ENCODE measurements around the gene EXOC3L1. TPM values are rescaled to one million over a fixed set of nuclear protein-coding genes. Genes with fewer than 3 reads are reported as not detected.
A peak's percentile ranks its signal among the peaks of the same experiment; 100 is the strongest.

EXOC3L1 gene
- total RNA-seq, 4 donors from 2014 or later: 2.3 to 28.8 (median 3.4) TPM

- no peak for TF ChIP-seq CTCF (IDR thresholded peaks at IDR 0.05)
- no peak for ATAC-seq (ENCODE audit: low FRiP score)
- no peak for DNase-seq (ENCODE audit: low spot score)
Measured at GRCh38 chr16:67146523-67147357, 43.2 kb downstream of the EXOC3L1 start.

GRCh38 chr16:67145746-67146145, 44.2 kb downstream of the EXOC3L1 start:
- ATAC-seq (ENCODE audit: low FRiP score): no peak
- no peak for TF ChIP-seq CTCF (IDR thresholded peaks at IDR 0.05)
- no peak for DNase-seq (ENCODE audit: low spot score)

DNA sequence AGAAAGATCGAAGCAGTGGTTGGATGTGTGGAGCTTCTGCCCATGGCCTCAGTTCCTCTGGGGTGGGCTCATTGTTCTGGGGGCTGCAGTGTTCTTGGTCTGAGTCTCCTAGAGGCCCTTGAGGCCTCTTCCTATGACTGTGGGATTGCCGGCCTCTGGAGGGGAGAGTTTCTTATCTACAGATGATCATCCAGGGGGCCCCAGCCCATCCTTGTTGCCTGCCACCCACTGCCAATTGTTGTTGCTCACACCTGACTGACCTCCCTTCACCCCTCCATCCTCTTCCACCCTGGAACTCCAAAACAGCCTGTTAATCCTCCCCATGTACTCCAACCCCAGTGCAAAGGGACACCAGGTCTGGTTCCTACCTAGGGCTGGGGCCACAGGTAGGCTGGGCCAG, 45.0 kb downstream of the EXOC3L1 start:
- ATAC-seq (ENCODE audit: low FRiP score) (no peak), DNase-seq (ENCODE audit: low spot score) (no peak)
- TF ChIP-seq CTCF (IDR thresholded peaks at IDR 0.05): no peak

- DNase-seq (ENCODE audit: low spot score): no peak
- no peak for ATAC-seq (ENCODE audit: low FRiP score)
Measured at GRCh38 chr16:67142342-67142741, 47.6 kb downstream of the EXOC3L1 start.

GRCh38 chr16:67141391-67141790, 48.5 kb downstream of the EXOC3L1 start:
- ATAC-seq (ENCODE audit: low FRiP score): no peak
- no peak for DNase-seq (ENCODE audit: low spot score)
- TF ChIP-seq CTCF (IDR thresholded peaks at IDR 0.05): no peak

More at GRCh38 chr16:67142342-67142741, 47.6 kb downstream of the EXOC3L1 start:
- no peak for TF ChIP-seq CTCF (IDR thresholded peaks at IDR 0.05)

GRCh38 chr16:67137605-67138004, 52.3 kb downstream of the EXOC3L1 start:
- TF ChIP-seq CTCF (IDR thresholded peaks at IDR 0.05): no peak
- ATAC-seq (ENCODE audit: low FRiP score) (no peak), DNase-seq (ENCODE audit: low spot score) (no peak)

Small RNA genes within 50 kb of the gene (small RNA-seq; reads per million reads assigned to genes)
- 27.4 reads per million, percentile 94 among the genes with 10 or more reads in this experiment for gene MIR328

Other genes with a start within 250 kb of the EXOC3L1 start
- gene CES3, start 228.9 kb downstream of the EXOC3L1 start, total RNA-seq: 1 to 10 TPM in 1 of 4 donors, under 1 TPM in 3; 0.31 to 1.6 (median 0.84) TPM
- gene CES4A, start 201.5 kb downstream of the EXOC3L1 start, total RNA-seq: 10 to 100 TPM in 3 of 4 donors, 1 to 10 TPM in 1; 4.4 to 48.1 (median 14.3) TPM
- gene CBFB, start 161.0 kb downstream of the EXOC3L1 start, total RNA-seq: 10 to 100 TPM; 30.3 to 77.6 (median 35.4) TPM
- gene PHAF1, start 80.2 kb downstream of the EXOC3L1 start, total RNA-seq: 10 to 100 TPM; 12.1 to 28.8 (median 16.4) TPM
- gene B3GNT9, start 39.1 kb downstream of the EXOC3L1 start, total RNA-seq: 10 to 100 TPM in 3 of 4 donors, 1 to 10 TPM in 1; 6.8 to 19.2 (median 14.9) TPM
- gene TRADD, start 30.2 kb downstream of the EXOC3L1 start, total RNA-seq: 10 to 100 TPM; 25.3 to 32.5 (median 28.9) TPM
- 10 to 100 TPM; 12.8 to 24.7 (median 15.9) TPM for gene FBXL8, start 30.2 kb downstream of the EXOC3L1 start, total RNA-seq
- gene HSF4, start 25.4 kb downstream of the EXOC3L1 start, total RNA-seq: 10 to 100 TPM; 21.2 to 77.2 (median 35.8) TPM
- 10 to 100 TPM; 17.1 to 60.4 (median 41.3) TPM for gene NOL3, start 19.6 kb downstream of the EXOC3L1 start, total RNA-seq
- 10 to 100 TPM; 12.6 to 53.4 (median 17.2) TPM for gene MATCAP1, start 6.2 kb downstream of the EXOC3L1 start, total RNA-seq
- 100 to 1,000 TPM in 2 of 4 donors, 10 to 100 TPM in 2; 84.9 to 156 (median 107) TPM for gene E2F4, start 2.0 kb upstream of the EXOC3L1 start, total RNA-seq
- 1 to 10 TPM; 1.9 to 4.2 (median 3.1) TPM for gene ELMO3, start 9.0 kb upstream of the EXOC3L1 start, total RNA-seq
- gene TMEM208, start 37.0 kb upstream of the EXOC3L1 start, total RNA-seq: 10 to 100 TPM; 33.0 to 45.4 (median 40.8) TPM
- gene FHOD1, start 57.3 kb upstream of the EXOC3L1 start, total RNA-seq: 10 to 100 TPM; 15.1 to 53.3 (median 32.5) TPM
- gene SLC9A5, start 58.8 kb upstream of the EXOC3L1 start, total RNA-seq: 1 to 10 TPM in 1 of 4 donors, under 1 TPM in 3; 0.37 to 1.2 (median 0.72) TPM
- 10 to 100 TPM in 3 of 4 donors, 1 to 10 TPM in 1; 5.8 to 19.9 (median 12.4) TPM for gene PLEKHG4, start 89.4 kb upstream of the EXOC3L1 start, total RNA-seq
- under 1 TPM in 2 of 4 donors, not detected in 2; 0.24 to 0.93 TPM for gene KCTD19, start 136.6 kb upstream of the EXOC3L1 start, total RNA-seq
- 1 to 10 TPM in 2 of 4 donors, under 1 TPM in 1, not detected in 1; 0.84 to 2.8 (median 1.0) TPM for gene LRRC36, start 136.7 kb upstream of the EXOC3L1 start, total RNA-seq
- 10 to 100 TPM in 2 of 4 donors, 1 to 10 TPM in 2; 1.0 to 24.9 (median 8.9) TPM for gene TPPP3, start 203.4 kb upstream of the EXOC3L1 start, total RNA-seq
- gene ZDHHC1, start 226.3 kb upstream of the EXOC3L1 start, total RNA-seq: 10 to 100 TPM in 2 of 4 donors, 1 to 10 TPM in 2; 8.0 to 14.2 (median 11.4) TPM
- 1 to 10 TPM in 3 of 4 donors, not detected in 1; 1.7 to 2.7 (median 2.0) TPM for gene HSD11B2, start 241.0 kb upstream of the EXOC3L1 start, total RNA-seq

Measured in omental fat pad (tissue), 4 donors.